Adrenal gland (tissue), 12 donors: ENCODE results near the gene GANAB. TPM values are rescaled to one million over a fixed set of nuclear protein-coding genes. Genes with fewer than 3 reads are reported as not detected.
A peak's percentile ranks its signal among the peaks of the same experiment; 100 is the strongest.

Experiments
- DNase-seq, 7 donors: peaks; one replicate each; pipeline ENCODE4 v3.0.0-alpha.2; 2019 to 2020
- H3K27ac ChIP-seq, 5 donors: fragments of 200-600 bp; sonication (generic) in 4 of 5; 1 replicate in 3 of 5; 2 replicates in 2 of 5; pipeline versions ENCODE4 v1.5.1 to v1.8.0; 2016 to 2020; ENCODE audit warnings: mild to moderate bottlenecking in 1 of 5
- H3K27me3 ChIP-seq: fragments of 200-600 bp; 2 replicates; pipeline ENCODE4 v1.8.0; 2021
- H3K36me3 ChIP-seq, 2 donors: fragments of 200-600 bp; replicated peaks in 1 of 2; 1 replicate in 1 of 2; 2 replicates in 1 of 2; pipeline versions ENCODE4 v1.5.1 to v1.8.0; 2018 to 2022
- H3K4me1 ChIP-seq, 2 donors: fragments of 200-600 bp; replicated peaks in 1 of 2; 1 replicate in 1 of 2; 2 replicates in 1 of 2; pipeline versions ENCODE4 v1.5.1 to v1.8.0; 2018 to 2021
- H3K4me3 ChIP-seq, 4 donors: fragments of 200-600 bp; sonication (generic) in 3 of 4; one replicate each; pipeline ENCODE4 v1.5.1; 2016 to 2018
- H3K9me3 ChIP-seq, 3 donors: fragments of 200-600 bp; sonication (generic) in 1 of 3; replicated peaks in 1 of 3; 1 replicate in 2 of 3; 2 replicates in 1 of 3; pipeline versions ENCODE4 v1.5.1 to v1.8.0; 2016 to 2021
- CTCF ChIP-seq, 6 experiments: fragments of 450-650 bp in 4 of 6; fragments of 200-600 bp in 2 of 6; sonication (generic) in 1 of 6; IDR thresholded peaks; 1 replicate in 5 of 6; 2 replicates in 1 of 6; pipeline versions ENCODE4 v1.5.1 to v1.8.0; 2016 to 2021; ENCODE audit warnings: antibody characterized with exemption in 6 of 6, mild to moderate bottlenecking in 2 of 6, moderate library complexity in 1 of 6
- POLR2A ChIP-seq, 2 donors: fragments of 450-650 bp; IDR thresholded peaks; one replicate each; pipeline ENCODE4 v1.6.1; 2017; ENCODE audit warnings: antibody characterized with exemption in 2 of 2, mild to moderate bottlenecking in 2 of 2, moderate library complexity in 1 of 2
- WGBS, 4 donors: extraction: QIAGEN DNeasy Blood & Tissue Kit in 2 of 4; methylation state at CpG; one replicate each; pipeline versions ENCODE4 v1.1.5 to v1.1.7; 2013 to 2017; 5-methylcytosine and 5-hydroxymethylcytosine counted together
- intact Hi-C, 2 donors: fragments of 100-400 bp; cut with DNase I; formaldehyde crosslinking; loops; one replicate each; pipeline versions ENCODE4 v1.14.1 to v1.15.0; 2022 to 2023
- polyA plus RNA-seq, 3 donors: library from polyadenylated mRNA; stranded (reverse); fragments of 200-250 nt in 2 of 3; fragments of 350-450 nt in 1 of 3; fragmentation: Illumina TruSeq in 1 of 3; extraction: RNeasy Lipid Tissue Mini Kit (QIAGEN cat#74804) in 1 of 3; gene quantifications; one replicate each; pipeline ENCODE4 v1.2.3, GENCODE V29; 2013 to 2014
- total RNA-seq, 9 donors: library from RNA; depleted of rRNA in 4 of 9; stranded (reverse); fragments of >200 nt in 4 of 9; fragments of 120-200 nt in 1 of 9; fragmentation: NEBNext Ultra II Directional in 1 of 9; extraction: Animal tissue kit (Norgen Biotek cat#: 25700) in 1 of 9; gene quantifications; one replicate each; pipeline versions ENCODE4 v1.1.0 to v1.2.4, GENCODE V29; 2013 to 2023
- donor health status: healthy with polysubstance abuse.
- donor health status: Bipolar disorder and iron deficiency.
- donor health status: DM: yes; HTN: yes; CAD: no.
- donor health status: DM: no; HTN: no; CAD: no.
- donor health status: DM: no; HTN: no; CAD: no.
- donor health status: DM: yes; HTN: yes; CAD: no.

Gene GANAB
- total and polyA plus RNA-seq, 12 donors: 90.9 to 304 (median 173) TPM

GRCh38 chr11:62603776-62604299 lies 42.6 kb downstream of the GANAB start:
- Histone ChIP-seq H3K4me3 (no peak overlapping the region), H3K27ac (no peak overlapping the region), H3K9me3 (no peaks in the 10 kb centered on the region), H3K4me1 (peaks cover 23 to 27% of the 10 kb centered on the region in 2 donors), H3K36me3 (peaks cover 0 to 37% of the 10 kb centered on the region in 2 donors), H3K27me3 (no peaks in the 10 kb centered on the region)
- TF ChIP-seq POLR2A (IDR thresholded peaks at IDR 0.05): no peak
- no peak for DNase-seq
- WGBS, 4 donors: 90 to 94% (median 92%) methylated on average over 8 of the region's 8 CpGs
- intact Hi-C loops: no loop called here

GRCh38 chr11:62603072-62603408 lies 43.4 kb downstream of the GANAB start:
- Histone ChIP-seq H3K36me3 (peaks cover 0 to 33% of the 10 kb centered on the region in 2 donors), H3K4me3 (peak overlapping the region in 2 of 4 donors; percentile 63 to 99), H3K4me1 (peaks cover 26 to 34% of the 10 kb centered on the region in 2 donors), H3K27me3 (no peaks in the 10 kb centered on the region), H3K27ac (peak overlapping the region in 3 of 5 donors; percentile 51 to 98 (median 94)), H3K9me3 (no peaks in the 10 kb centered on the region)
- DNase-seq: no peak
- 68 to 95% (median 85%) methylated on average over 3 to 13 of the region's 13 CpGs for WGBS, 4 donors
- intact Hi-C loops: no loop called here
- no peak for TF ChIP-seq POLR2A (IDR thresholded peaks at IDR 0.05)
- TF ChIP-seq CTCF (IDR thresholded peaks at IDR 0.05): no peak

GRCh38 chr11:62602141-62603071 lies 44.0 kb downstream of the GANAB start:
- H3K27me3 ChIP-seq: no peaks in the 10 kb centered on the region
- TF ChIP-seq CTCF (IDR thresholded peaks at IDR 0.05): peak in 1 of 6 experiments; percentile 18
- TF ChIP-seq POLR2A (IDR thresholded peaks at IDR 0.05): no peak
- H3K27ac ChIP-seq: peak overlapping the region in 4 of 5 donors; percentile 51 to 98 (median 93)
- H3K4me3 ChIP-seq: peak overlapping the region in 3 of 4 donors; percentile 9 to 99 (median 63)
- H3K36me3 ChIP-seq: peaks cover 0 to 35% of the 10 kb centered on the region in 2 donors
- WGBS, 4 donors: 0 to 38% (median 12%) methylated on average over 4 to 96 of the region's 96 CpGs
- H3K4me1 ChIP-seq: peaks cover 26 to 34% of the 10 kb centered on the region in 2 donors
- intact Hi-C loops: no loop called here
- peak; percentile 69 to 87 (median 84) for DNase-seq
- no peaks in the 10 kb centered on the region for H3K9me3 ChIP-seq

GRCh38 chr11:62601372-62602140 lies 44.9 kb downstream of the GANAB start, which contains the start of gene MTA2:
Gene MTA2 (minus strand): TSS chr11:62601865. CDS start chr11:62601450, 415 bp downstream.
- H3K4me1 ChIP-seq: peaks cover 26 to 34% of the 10 kb centered on the region in 2 donors

More at GRCh38 chr11:62601372-62602140, 44.9 kb downstream of the GANAB start, which contains the start of gene MTA2:
- H3K4me3 ChIP-seq: peak within 1 kb of the TSS; percentile 37 to 99 (median 80)
- DNase-seq: peak; percentile 98 to 99 (median 98)
- H3K27ac ChIP-seq: peak within 1 kb of the TSS; percentile 78 to 98 (median 92)
- intact Hi-C loops: no loop called here
- peaks cover 0 to 38% of the 10 kb centered on the region in 2 donors for H3K36me3 ChIP-seq
- no peaks in the 10 kb centered on the region for H3K9me3 ChIP-seq
- peak; percentile 47 to 59 for TF ChIP-seq POLR2A (IDR thresholded peaks at IDR 0.05)
- TF ChIP-seq CTCF (IDR thresholded peaks at IDR 0.05): no peak
- H3K27me3 ChIP-seq: no peaks in the 10 kb centered on the region
- WGBS, 4 donors: 0 to 1% (median 0%) methylated on average over 8 to 83 of the region's 83 CpGs
